Activated CD8-positive, alpha-beta T cell treated with anti-CD3 and anti-CD28 coated beads for 36 hours (primary cell): Measurements from ENCODE around the gene LAMA5. TPM values are rescaled to one million over a fixed set of nuclear protein-coding genes. Genes with fewer than 3 reads are reported as not detected.

Experiments used
- ATAC-seq: fragments of 200-7000 bp; cut with Tn5 transposase; one replicate; pipeline ENCODE4 v1.10.0; 2021; ENCODE audit warnings: mild to moderate bottlenecking, moderate library complexity
- CTCF ChIA-PET: fragments of 350-600 bp; sonication (Branson Sonifier 250); formaldehyde crosslinking; loops from one replicate; lab custom pipeline; 2021; ENCODE audit warnings: antibody characterized with exemption; lab: Charles Lee
- POLR2A ChIA-PET: fragments of 350-600 bp; sonication (Branson Sonifier 250); formaldehyde crosslinking; loops from one replicate; lab custom pipeline; 2021; ENCODE audit warnings: antibody characterized with exemption; lab: Charles Lee
- DNase-seq: peaks from one replicate; pipeline ENCODE4 v3.0.0-alpha.2; 2020
- H3K27ac Mint-ChIP-seq: one replicate; pipeline ENCODE4 v1.8.0; 2021; ENCODE audit warnings: mild to moderate bottlenecking, mixed read lengths
- H3K27me3 Mint-ChIP-seq: one replicate; pipeline ENCODE4 v1.8.0; 2021; ENCODE audit warnings: mixed read lengths
- H3K36me3 Mint-ChIP-seq: one replicate; pipeline ENCODE4 v1.8.0; 2021; ENCODE audit warnings: low read depth, mixed read lengths
- H3K4me1 Mint-ChIP-seq: one replicate; pipeline ENCODE4 v1.8.0; 2021; ENCODE audit warnings: low read depth, mixed read lengths
- H3K4me3 Mint-ChIP-seq: one replicate; pipeline ENCODE4 v1.8.0; 2021; ENCODE audit warnings: mild to moderate bottlenecking, moderate library complexity, mixed read lengths
- H3K9me3 Mint-ChIP-seq: one replicate; pipeline ENCODE4 v1.8.0; 2021; ENCODE audit warnings: mixed read lengths
- intact Hi-C: fragments of 100-400 bp; cut with micrococcal nuclease; formaldehyde crosslinking; loops from one replicate; pipeline ENCODE4 v1.10.0; 2022
- total RNA-seq, 2 experiments: library from RNA; stranded (reverse); gene quantifications; one replicate each; pipeline ENCODE4 v1.2.3, GENCODE V29; 2021
- TF ChIP-seq, protein P1 (sequence below): fragments of 200-600 bp; IDR thresholded peaks from one replicate; pipeline ENCODE4 v1.8.0; 2022; ENCODE audit warnings: antibody characterized with exemption, mild to moderate bottlenecking

LAMA5 gene
- total RNA-seq, 2 experiments from 2014 or later: 0.25 to 0.76 TPM

DNA sequence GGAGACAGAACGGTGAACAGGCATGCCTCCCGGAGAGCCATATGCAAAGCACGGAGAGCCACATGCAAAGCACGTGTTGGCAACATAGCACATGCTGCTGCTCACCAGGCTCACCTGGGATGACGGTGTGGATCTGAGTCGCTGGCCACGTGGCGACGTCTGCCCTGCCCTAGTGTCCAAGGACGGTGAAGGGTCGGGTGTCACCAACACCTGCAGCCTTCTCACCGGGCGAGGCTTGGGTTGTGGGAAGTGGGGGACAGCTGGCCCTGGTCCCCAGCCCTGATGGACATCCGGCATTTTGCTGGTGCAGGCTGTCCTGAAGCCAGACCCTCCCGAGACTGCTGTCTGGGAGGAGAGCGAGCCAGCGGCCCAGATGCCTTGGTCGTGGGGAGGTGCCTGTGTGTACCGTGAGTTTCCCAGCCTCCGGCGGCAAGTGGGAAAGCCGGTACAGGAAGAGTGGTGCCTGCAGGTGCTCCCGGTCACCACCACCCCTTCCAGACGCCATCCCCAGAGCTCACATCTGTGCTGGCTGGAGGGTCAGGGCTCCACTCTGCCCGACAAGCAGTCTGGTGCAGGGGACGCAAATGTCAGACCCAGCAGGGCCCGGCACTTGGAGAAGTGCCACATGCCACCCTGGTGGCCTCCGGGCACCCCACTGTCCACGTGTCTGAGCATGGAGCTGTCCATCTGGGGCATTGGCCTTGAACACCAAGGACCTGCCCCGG is 70.2 kb downstream of the LAMA5 start:
- ATAC-seq (no peak), DNase-seq (no peak)

DNA sequence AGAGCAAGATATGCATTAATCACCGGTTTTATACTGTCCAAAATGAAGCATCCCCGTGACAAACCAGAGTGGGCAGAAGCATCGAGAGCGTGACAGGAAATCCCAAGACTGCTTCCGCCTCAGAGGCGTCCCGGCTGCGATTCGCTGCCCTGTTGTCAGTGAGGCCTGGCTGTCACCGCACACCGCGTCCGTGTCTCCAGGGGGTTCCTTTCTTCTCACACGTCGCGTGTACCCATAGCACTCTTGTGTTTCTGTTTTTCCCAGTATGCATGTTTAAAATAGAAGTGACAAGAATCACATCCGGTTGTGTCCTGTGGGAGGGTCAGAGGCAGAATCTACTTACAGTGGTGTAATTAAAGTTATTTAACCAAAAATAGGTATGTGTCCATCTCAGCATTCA is 72.6 kb downstream of the LAMA5 start:
- TF ChIP-seq, protein P1, sequence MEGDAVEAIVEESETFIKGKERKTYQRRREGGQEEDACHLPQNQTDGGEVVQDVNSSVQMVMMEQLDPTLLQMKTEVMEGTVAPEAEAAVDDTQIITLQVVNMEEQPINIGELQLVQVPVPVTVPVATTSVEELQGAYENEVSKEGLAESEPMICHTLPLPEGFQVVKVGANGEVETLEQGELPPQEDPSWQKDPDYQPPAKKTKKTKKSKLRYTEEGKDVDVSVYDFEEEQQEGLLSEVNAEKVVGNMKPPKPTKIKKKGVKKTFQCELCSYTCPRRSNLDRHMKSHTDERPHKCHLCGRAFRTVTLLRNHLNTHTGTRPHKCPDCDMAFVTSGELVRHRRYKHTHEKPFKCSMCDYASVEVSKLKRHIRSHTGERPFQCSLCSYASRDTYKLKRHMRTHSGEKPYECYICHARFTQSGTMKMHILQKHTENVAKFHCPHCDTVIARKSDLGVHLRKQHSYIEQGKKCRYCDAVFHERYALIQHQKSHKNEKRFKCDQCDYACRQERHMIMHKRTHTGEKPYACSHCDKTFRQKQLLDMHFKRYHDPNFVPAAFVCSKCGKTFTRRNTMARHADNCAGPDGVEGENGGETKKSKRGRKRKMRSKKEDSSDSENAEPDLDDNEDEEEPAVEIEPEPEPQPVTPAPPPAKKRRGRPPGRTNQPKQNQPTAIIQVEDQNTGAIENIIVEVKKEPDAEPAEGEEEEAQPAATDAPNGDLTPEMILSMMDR: no peak
- Mint-ChIP-seq H3K4me3 (no peak overlapping the region), H3K4me1 (peaks cover 2% of the 10 kb centered on the region), H3K27ac (no peak overlapping the region), H3K9me3 (no peaks in the 10 kb centered on the region), H3K36me3 (peaks cover 3% of the 10 kb centered on the region), H3K27me3 (no peaks in the 10 kb centered on the region)
- CTCF ChIA-PET: no interaction called here
- DNase-seq (no peak), ATAC-seq (no peak)
- POLR2A ChIA-PET: no interaction called here
- intact Hi-C loops: no loop called here

More for the DNA sequence above, 70.2 kb downstream of the LAMA5 start:
- Mint-ChIP-seq H3K9me3 (no peaks in the 10 kb centered on the region), H3K27me3 (no peaks in the 10 kb centered on the region), H3K4me3 (no peak overlapping the region), H3K27ac (no peak overlapping the region), H3K36me3 (peaks cover 3% of the 10 kb centered on the region), H3K4me1 (peaks cover 6% of the 10 kb centered on the region)
- POLR2A ChIA-PET: no interaction called here
- CTCF ChIA-PET: no interaction called here
- TF ChIP-seq, protein P1: no peak
- intact Hi-C loops: no loop called here

DNA sequence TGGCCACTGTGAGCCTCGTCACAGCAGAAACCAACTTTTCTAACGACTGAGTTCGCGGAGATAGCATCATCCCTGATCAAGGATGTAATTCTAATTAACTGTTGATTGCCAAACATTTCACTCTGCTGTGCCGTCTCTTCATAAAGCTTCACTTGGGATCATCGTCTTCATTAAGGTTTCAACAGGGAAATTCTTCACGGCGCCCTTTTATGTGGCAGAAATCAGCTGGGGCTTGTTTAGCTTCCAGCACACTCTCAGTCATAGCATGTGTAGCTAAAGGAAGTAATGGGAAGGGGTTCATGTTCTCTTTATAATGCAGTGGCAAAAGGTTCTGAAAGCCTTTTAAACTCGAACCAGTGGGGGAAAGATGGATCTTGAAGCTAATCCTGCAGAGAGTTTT is 73.2 kb downstream of the LAMA5 start:
- TF ChIP-seq, protein P1: no peak
- intact Hi-C loops: no loop called here
- Mint-ChIP-seq H3K27me3 (no peaks in the 10 kb centered on the region), H3K9me3 (no peaks in the 10 kb centered on the region), H3K4me3 (no peak overlapping the region), H3K36me3 (peaks cover 3% of the 10 kb centered on the region), H3K4me1 (peaks cover 2% of the 10 kb centered on the region), H3K27ac (no peak overlapping the region)
- no peak for ATAC-seq
- CTCF ChIA-PET: no interaction called here
- no peak for DNase-seq
- POLR2A ChIA-PET: no interaction called here

DNA sequence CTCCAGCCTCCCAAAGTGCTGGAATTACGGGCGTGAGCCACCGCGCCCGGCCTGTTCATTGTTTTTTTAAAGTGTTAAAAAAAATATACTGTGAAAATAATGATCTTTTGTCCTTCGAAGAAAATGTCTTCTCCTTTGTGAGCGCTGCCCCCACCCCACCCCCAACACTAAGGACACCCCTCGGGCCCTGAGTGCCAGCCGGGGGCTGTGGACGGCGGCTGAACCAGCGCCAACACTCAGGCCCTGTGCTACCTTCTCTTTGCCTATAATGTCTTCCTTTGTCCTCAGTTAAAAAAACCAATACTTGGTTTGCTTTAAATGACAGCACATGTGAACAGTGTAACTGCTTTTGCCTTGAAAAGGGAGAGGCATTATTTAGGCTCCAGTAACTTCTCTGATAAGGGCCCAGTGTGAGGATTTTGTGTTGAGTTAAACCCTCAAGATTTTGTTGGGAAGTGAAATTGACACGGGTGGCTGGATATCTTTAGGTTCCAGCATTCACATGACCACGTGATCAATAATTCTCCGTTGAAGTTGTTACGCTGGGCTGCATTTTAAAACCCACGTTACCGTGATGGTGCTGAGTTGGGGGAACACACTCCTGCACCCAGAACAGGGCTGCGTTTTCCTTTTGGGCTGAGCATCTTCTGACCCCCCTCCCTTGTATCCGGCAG is 73.9 kb downstream of the LAMA5 start:
- DNase-seq (no peak), ATAC-seq (no peak)
- Mint-ChIP-seq H3K9me3 (no peaks in the 10 kb centered on the region), H3K4me3 (no peak overlapping the region), H3K27me3 (no peaks in the 10 kb centered on the region), H3K36me3 (peaks cover 3% of the 10 kb centered on the region), H3K4me1 (peaks cover 2% of the 10 kb centered on the region), H3K27ac (no peak overlapping the region)
- ChIA-PET CTCF (no interaction called here), POLR2A (no interaction called here)
- intact Hi-C loops: no loop called here
- TF ChIP-seq, protein P1: no peak

DNA sequence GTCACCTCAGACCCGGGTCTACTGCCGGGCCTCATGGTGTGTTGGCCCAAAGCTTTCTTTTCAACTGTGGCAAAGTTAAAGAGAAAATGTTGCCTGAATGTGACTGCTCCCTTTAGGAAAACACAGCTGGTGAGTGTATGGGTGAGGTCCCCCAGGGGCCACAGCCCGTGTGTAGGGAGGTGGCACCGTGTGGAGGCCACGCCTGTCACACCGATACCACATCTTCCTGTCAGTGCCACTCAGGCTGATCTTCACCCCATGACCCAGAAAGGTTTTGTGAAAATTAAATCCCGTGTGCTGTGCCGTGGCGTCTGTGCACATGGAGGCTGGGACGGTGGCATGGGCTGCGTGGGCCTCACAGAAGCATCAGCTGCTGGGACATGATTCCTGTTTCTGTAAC is 75.0 kb downstream of the LAMA5 start:
- Mint-ChIP-seq H3K9me3 (no peaks in the 10 kb centered on the region), H3K4me1 (peaks cover 2% of the 10 kb centered on the region), H3K36me3 (peaks cover 3% of the 10 kb centered on the region), H3K27ac (peak overlapping the region; percentile 39), H3K27me3 (no peaks in the 10 kb centered on the region), H3K4me3 (no peak overlapping the region)
- no peak for DNase-seq
- TF ChIP-seq, protein P1: no peak
- intact Hi-C loops: no loop called here
- POLR2A ChIA-PET: interaction anchor here (0.6 kb wide), 1 partner anchor 127 kb away, joined by 3 read pairs; no protein-coding TSS in a partner anchor
- ATAC-seq: peak; percentile 37
- CTCF ChIA-PET: interaction anchor here (1.8 kb wide), 1 partner anchor 9 kb away, joined by 5 read pairs; no protein-coding TSS in a partner anchor
